SK-N-DZ (cell line): ENCODE data around the gene CHMP2A.

Experiments used
- DNase-seq: peaks from one replicate; pipeline ENCODE4 v3.0.0-alpha.2; 2015; ENCODE audit warnings: low spot score

CHMP2A gene

DNA sequence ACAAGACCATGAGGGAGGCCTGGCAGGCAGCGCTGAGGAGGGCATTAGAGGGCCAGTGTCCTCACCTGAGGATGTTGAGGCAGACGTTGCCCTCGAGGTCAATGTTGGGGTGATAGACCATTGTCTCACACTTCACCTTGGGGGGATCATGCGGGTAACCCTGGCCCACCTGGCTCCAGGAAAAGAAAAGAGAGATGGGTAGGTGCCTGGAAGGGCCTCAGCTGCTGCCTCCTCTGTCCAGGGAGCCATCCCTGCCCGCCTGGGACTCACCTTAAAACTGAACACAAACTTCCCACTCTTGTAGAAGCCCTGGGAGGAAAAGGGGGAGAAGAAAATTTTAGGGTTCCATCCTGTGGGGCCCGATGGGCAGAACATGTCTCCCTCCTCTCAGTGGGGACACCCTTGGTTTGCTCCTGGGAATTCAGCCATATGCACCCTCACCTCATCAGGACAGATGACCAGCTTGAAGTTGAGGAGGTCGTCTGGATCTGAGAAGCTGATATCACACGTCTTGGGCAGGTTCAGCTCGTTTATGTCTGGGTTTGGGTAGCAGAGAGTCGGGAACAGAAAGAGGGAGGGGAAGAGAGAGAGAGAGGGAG, 1.8 kb upstream of the CHMP2A start:
- DNase-seq = no peak

DNA sequence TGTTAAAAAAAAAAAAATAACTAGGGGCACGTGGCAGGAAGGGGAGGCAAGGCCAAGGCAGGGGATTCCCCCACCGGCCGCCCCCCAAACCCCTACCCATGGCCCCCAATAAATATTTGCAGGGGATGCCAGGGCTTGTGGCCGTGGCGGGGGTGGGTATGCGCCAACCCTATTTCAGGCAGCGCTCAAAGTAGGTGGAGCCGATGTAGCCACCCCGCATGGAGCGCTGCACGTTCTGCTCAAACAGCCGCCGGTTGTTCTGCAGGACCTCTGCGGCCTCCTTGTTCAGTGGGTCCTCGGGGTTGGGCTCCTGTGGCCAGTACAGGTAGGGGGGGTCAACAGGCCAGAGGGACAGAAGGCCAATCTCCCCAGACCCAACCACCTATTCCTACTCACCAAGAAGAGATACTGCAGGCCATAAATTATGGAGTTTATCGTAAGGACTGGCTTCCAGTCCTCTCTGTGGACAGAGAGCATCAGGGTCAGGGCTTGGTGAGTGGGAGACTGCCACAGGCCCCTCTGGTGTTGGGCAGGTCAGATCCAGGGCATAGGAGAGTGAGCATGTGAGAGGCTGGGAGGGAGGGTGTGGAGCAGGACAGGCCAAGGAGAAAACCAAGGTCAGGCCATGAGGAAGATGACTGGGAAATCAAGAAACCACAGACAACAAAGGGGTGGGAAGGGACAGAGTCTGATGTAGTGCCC, 1.2 kb upstream of the CHMP2A start:
- no peak for DNase-seq

DNA sequence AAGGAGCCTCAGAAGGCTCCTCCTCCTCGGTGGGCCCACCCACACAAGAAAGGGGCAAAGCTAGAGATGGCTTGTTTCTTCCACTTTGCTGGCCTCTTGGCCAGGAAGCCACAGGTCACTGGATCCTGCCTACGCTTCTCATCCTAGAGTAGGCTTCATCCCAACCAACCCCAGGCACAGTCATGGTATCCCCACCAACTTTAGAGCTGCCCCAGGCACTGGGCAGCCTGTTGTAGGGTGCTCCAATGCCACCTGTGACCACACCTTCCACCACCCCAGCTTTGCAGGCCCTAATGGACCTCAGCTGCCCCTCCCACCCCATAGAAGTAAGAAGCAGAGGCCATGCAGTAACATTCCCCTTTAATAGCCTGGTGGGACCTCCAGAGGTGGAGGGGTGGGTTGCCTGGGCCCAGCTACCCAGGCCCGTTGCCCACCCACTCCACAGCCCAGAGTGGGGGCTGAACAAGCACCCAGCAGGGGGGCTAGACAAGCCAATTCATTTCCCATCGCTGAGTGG, 522 bp upstream of the CHMP2A start:
- DNase-seq = no peak

DNA sequence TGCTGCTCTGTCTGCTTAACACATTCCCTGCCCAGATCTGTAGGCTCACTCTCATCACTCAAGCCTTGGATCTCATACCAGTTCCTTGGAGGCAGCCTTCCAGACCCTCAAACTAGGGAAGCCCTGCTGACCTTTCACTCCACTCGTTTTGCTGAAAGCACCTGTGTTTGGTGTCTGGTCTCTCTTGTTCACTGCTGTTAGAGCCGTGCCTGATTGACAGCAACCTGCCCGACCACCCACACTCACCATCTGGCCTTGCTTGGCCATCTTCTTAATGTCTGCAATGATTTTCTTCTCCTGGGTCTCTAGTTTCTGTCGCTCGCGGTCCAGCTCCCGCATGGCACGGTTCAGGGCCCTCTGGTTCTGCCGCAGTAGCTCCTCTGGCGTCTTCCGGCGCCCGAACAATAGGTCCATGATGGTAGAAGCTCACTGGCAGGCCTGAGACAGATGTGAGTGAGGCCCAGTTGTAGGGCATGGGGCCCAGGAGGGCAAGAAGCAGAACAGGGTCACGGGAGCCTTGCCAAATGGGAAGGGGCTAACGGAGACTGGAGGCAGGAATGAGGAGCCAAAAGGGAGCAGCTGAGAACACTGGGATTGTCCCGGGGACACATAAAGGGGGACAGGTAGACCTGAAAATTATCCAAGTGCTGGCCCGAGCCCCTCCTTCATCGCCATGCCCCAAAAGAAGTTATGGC, 959 bp downstream of the CHMP2A start:
- no peak for DNase-seq

DNA sequence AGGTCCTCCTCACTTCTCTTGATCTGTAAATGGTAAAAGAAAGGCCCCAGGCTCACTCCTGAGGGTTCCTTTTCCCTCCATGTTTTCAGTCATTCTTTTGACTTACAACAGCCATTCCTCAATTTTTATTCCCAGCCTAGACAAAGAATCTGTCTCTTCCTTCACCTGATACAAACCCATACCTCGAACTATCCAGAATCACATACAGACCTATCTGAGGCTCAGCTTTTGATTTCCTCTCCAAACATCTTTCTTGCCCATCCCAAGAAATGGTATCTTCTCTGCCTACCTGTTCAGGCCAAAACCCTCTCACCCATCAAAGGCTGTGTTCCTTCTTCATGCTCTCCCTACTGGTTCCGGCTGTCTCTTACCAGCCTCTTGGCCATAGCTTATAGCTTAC, 2.2 kb downstream of the CHMP2A start:
- no peak for DNase-seq

DNA sequence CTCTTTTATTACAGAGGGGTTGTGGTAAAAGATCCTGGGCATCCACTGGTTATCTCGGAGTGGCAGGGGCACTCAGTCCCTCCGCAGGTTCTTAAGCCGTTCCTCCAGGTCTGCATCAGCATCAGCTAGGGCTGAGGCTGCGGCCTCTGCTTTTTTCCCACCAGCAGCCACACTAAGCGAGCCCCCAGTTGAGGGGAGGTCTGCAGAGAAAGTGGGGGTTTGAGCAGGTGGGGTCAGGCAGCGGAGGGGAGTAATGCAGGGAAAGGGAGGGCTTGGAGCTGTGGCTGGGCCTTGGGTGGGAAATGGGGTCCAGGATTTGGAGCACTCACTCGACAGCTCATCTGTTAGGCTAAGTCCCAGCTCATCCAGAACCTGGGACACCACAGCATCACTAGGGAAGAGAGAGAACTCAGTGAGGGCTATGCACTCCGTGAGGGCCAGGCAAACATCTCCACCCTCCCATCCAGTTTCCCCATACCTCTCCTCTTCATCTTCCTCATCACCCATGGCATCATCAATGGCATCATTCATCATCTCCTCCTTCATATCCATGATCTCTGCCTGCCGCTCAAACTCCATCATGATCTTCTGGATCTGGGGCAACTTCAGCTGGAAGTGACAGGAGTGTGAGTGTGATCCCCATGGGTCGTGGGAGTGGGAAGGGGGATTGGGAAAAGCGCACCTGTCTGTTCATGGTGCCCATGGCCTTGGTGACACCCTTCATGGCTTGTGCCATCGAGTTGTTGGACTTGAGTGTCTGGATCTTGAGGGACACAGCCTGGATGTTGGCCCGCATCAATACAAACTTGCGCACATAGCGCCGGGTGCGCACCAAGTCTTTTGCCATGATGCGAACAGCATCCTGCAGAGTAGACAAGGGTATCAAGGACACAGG, 3.1 kb downstream of the CHMP2A start:
- no peak for DNase-seq

DNA sequence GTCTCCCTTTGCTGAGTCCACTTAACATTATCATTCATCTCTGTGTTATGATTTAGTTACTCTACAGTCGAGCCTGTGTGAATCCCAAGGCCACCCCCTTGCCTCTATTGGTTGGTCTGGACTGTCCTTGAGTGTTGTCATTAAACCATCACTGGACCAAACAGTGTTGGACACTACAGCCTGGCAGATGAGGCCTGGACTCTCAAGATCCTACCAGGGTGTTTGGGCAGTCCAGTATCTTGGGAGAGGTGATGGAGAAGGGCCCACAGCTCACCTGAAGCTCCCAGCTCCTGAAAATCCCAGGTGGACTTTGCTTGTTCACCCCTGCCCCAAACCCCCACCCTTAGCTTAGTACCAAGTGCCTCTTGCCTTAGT, 3.8 kb downstream of the CHMP2A start:
- no peak for DNase-seq

DNA sequence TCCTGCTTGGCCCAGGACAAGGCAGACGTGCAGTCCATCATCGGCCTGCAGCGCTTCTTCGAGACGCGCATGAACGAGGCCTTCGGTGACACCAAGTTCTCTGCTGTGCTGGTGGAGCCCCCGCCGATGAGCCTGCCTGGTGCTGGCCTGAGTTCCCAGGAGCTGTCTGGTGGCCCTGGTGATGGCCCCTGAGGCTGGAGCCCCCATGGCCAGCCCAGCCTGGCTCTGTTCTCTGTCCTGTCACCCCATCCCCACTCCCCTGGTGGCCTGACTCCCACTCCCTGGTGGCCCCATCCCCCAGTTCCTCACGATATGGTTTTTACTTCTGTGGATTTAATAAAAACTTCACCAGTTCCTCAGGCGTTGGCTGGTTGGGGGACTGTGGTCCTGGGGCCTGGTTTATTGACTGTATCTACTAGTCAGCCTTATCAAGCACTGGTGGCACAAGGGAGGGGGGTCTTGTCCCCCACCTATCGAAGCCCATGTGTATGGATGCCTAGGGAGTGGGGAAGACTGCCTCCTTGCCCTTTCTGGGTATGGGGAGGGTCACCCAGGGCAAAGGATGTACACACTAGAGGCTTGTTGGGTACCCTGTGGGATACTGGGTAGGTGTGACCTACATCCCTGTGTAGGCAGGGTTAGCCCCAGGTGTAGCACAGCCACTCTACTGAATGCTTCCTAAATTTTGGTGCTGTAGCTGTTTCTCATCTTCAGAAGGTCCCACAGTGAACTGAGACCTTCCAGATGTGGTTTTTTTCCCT, 4.4 kb downstream of the CHMP2A start:
- no peak for DNase-seq

DNA sequence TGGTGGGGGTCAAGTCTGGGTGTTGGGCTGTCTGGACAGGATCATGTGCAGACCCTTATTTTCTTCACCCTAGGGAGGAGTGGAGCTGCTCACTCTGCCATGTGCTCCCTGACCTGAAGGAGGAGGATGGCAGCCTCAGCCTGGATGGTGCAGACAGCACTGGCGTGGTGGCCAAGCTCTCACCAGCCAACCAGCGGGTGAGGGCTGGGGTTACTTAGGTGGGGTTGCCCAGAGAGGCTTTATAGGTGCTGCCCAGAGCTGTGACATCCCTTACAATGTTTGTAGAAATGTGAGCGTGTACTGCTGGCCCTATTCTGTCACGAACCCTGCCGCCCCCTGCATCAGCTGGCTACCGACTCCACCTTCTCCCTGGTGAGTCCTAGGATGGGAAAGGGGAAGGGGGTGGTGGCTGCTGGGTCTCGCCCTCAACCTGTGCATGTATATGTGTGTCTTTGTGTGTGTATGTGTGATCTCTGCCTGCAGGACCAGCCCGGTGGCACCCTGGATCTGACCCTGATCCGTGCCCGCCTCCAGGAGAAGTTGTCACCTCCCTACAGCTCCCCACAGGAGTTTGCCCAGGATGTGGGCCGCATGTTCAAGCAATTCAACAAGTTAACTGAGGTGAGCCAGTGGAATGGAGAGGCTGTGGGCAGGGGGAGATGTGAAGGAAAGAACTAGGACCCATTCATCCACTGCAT, 5.1 kb downstream of the CHMP2A start:
- DNase-seq = no peak

DNA sequence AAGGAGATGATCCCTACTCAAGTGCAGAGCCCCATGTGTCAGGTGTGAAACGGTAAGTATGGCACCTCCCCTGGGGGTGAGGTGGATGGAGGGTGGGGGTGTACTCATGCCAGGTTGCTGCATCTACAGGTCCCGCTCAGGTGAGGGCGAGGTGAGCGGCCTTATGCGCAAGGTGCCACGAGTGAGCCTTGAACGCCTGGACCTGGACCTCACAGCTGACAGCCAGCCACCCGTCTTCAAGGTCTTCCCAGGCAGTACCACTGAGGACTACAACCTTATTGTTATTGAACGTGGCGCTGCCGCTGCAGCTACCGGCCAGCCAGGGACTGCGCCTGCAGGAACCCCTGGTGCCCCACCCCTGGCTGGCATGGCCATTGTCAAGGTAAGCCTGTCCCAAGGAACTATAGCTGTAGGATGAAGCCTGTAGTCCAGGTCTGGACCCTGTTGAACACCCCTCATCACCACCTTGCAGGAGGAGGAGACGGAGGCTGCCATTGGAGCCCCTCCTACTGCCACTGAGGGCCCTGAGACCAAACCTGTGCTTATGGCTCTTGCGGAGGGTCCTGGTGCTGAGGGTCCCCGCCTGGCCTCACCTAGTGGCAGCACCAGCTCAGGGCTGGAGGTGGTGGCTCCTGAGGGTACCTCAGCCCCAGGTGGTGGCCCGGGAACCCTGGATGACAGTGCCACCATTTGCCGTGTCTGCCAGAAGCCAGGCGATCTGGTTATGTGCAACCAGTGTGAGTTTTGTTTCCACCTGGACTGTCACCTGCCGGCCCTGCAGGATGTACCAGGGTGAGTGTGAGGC, 5.8 kb downstream of the CHMP2A start:
- no peak for DNase-seq

DNA sequence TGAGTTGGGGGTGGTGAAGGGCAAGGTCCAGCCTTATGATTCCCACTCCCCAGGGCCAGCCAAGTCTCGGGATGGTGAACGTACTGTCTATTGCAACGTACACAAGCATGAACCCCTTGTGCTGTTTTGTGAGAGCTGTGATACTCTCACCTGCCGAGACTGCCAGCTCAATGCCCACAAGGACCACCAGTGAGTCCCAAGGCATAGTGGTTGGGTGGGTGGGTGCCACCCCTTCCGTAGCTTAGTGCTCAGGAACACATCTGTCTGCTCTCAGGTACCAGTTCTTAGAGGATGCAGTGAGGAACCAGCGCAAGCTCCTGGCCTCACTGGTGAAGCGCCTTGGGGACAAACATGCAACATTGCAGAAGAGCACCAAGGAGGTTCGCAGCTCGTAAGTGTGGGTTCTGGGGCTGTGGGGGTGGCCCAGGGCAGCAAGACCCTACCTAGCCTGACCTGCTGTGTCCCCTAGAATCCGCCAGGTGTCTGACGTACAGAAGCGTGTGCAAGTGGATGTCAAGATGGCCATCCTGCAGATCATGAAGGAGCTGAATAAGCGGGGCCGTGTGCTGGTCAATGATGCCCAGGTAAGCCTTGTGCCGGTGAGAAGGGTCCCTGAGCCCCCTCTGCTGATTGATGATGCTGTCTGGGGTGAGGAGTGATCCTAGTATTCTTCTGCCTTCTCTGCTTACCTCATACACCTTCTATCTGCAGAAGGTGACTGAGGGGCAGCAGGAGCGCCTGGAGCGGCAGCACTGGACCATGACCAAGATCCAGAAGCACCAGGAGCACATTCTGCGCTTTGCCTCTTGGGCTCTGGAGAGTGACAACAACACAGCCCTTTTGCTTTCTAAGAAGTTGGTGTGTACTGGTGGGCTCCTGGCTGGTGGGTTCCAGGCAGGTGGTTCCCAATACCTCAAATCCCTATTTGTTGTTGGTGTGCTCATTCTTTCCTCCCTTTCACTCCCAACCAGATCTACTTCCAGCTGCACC, 7.3 kb downstream of the CHMP2A start:
- DNase-seq = no peak

DNA sequence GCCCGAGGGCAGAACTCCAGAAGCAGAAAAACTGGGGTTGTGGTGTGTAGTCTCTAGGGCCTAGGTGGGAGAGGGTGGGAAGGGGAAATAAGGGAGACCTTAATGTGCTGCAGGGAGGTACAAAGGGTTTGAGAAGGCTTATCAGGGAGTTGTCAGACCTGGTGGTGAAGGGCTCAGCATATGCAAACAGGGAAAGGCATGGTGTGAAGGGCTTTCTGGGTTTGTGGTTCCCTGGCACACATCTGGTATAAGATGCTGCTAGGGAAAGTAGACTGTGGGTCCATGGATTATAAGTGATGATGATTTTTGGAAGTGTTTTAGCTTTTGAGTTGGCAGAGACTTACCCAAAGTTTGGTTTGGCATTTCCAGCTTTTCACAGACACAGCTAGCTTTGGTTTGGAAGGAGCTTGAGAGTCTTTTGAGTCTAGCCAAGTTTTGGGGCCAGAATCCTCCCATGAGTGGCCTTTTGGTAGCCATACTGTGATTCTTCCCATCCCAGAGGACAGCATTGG, 8.8 kb downstream of the CHMP2A start:
- DNase-seq = no peak

DNA sequence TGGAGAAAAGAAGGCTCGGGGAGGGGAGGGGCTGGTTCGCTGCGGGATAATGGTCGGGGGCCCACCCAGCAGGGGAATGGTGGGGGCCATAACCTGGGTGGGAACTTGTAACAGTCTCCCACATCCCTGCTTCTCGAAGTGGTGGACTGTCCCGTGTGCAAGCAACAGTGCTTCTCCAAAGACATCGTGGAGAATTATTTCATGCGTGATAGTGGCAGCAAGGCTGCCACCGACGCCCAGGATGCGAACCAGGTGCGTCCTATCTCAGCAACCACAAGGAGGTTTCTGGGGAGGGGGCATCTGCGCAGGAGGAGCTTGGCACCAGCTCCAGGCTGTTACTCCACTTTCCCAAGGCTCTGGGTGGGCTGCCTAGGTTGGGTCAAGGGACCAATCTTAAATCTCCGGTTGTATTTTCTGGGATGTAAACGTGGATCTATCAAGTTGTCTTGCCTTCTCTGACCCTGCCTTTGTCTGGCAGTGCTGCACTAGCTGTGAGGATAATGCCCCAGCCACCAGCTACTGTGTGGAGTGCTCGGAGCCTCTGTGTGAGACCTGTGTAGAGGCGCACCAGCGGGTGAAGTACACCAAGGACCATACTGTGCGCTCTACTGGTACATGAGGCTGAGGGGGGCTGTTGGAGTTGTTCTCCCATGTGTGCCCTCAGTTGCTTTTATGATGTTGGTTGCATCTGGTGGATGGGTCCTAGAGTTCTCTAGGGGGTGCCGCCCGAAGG, 9.5 kb downstream of the CHMP2A start:
- DNase-seq = no peak

DNA sequence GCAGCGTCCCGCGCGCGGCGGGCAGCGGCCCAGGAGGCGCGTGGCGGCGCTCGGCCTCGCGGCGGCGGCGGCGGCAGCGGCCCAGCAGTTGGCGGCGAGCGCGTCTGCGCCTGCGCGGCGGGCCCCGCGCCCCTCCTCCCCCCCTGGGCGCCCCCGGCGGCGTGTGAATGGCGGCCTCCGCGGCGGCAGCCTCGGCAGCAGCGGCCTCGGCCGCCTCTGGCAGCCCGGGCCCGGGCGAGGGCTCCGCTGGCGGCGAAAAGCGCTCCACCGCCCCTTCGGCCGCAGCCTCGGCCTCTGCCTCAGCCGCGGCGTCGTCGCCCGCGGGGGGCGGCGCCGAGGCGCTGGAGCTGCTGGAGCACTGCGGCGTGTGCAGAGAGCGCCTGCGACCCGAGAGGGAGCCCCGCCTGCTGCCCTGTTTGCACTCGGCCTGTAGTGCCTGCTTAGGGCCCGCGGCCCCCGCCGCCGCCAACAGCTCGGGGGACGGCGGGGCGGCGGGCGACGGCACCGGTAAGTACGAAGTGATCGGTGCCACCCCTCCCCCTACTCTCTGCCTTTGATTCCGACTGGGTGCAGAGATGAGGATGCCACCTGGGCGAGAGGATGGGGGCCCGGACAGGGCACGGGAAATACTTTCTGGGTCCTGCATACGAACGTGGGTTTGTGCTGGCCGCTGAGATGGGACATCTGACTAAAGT, 10.2 kb downstream of the CHMP2A start:
- no peak for DNase-seq

DNA sequence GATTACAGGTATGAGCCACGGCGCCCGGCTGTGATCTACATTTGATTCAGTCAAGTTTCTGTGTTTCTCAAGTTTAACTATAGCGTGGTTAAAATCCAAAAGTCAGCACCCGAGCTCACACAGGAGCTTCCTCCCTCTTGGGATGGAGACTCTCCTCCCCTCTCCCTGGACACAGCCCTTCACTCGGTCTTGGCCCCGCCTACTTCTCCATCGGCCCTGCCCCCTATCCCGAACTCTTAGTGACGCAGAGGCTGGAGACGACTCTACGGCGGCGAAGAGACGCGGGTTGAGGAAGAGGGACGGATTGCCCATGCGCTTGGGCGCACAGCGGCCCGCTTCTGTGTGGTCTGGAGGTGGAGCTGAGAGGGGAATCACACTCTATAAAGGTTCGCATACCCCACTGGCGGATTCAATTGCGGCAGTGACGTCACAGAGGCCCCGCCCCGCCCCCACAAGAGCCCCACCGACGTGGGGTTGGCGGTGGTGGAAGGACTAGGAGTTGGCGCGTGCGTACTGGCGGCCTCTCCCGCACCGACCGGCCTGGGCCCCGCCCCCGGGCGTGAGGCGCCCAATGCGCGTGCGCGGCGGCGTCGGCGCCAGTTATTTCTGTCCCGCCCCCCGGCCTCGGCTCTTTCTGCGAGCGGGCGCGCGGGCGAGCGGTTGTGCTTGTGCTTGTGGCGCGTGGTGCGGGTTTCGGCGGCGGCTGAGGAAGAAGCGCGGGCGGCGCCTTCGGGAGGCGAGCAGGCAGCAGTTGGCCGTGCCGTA, 10.9 kb downstream of the CHMP2A start, which contains the start of gene TRIM28:
TSS of gene TRIM28 (plus strand) at position 239 of the 765 bp plus-strand sequence. CDS start 694 bp downstream, outside the sequence.
- DNase-seq = peak; percentile 96
